NCI-H510A treated with DMSO at 0.1 percent for 48 hours (cell line): ENCODE results near the gene NKX2-2.
A peak's percentile ranks its signal among the peaks of the same experiment; 100 is the strongest.

Experiments used
- DNase-seq: peaks from one replicate; lab custom pipeline; 2025; lab: John Stamatoyannopoulos, UW

Gene NKX2-2

GRCh38 chr20:21521596-21522480, 8.0 kb upstream of the NKX2-2 start:
- no peak for DNase-seq

DNA sequence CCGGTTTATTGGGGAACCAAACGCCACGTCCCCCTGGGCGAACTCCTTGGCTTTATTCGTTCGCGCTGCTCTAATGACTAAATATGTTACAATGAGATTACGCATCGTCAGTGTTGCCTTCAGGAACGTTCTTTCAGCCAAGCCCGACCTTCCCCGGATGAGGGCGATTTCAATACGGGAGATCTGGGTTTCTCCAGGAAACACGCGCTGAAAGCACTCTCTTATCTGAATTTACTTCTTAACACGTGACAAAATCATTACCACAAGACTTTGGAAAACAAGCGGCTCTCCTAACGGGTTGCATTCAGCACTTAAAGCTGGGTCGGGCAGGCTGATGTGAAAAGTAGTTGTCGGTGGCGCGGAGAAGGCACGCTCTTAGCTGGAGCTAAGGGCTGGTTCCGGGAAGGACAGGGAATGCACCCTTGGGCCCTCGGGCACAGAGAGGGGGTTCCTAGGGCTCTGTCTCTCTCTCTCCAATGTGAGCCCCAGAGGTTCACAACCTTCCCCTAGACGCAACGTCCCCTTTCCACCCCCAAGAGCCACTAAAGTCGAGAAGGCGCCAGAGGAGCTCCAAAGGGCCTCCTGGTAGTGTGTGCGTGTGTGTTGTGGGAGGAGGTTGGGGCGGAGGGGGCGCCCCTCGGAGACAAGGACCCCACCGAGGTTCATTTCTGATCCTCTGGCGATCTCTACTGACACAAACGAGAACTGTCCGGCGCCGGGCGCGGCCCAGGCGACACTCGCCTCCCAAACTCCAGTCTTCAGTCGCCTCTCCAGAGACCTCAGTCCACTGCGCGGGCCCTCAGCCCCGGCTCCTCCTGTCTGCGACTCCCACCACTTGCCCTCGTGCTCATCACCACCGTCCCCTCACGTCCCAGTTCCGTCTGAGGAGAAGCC, 7.1 kb upstream of the NKX2-2 start:
- DNase-seq = no peak

GRCh38 chr20:21519136-21519584, 5.3 kb upstream of the NKX2-2 start:
- DNase-seq = no peak

- peak; percentile 77 for DNase-seq
These were observed 4.6 kb upstream of the NKX2-2 start for GRCh38 chr20:21518292-21518991.

DNA sequence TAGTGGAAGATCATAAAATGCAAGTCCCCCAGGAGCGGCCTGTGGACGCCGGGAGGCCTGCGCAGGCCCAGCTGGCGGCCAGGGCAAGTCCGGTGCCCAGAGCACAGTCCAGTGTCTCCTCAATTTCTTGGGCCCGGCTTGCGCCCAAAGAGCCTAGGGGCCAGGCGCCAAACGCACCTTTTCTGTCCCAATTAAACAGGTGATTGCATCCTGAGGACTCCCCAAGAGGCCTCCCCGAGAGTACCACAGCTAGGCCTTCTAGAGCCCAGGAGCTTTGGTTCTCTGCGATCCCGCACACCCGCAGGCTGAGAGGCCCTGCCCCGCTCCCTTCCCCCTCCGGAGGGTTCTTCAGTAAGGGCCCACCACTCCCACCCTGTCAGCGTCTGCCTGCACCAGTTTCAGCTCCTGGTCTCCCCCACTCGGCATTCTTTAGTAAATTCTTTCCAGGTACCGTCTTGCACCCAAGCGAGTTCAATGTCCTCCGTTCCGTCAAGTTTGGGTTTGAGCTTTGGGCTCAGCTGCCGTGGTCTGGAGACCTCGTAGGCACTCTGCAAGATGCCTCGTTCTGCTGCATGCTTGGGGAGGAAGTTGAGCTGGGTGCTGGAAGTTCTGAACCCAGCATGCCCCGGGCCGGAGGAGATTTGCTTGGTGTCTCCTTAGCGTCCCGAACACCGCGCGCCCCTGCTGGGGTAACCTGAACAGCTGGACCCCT, 3.9 kb upstream of the NKX2-2 start:
- no peak for DNase-seq

DNA sequence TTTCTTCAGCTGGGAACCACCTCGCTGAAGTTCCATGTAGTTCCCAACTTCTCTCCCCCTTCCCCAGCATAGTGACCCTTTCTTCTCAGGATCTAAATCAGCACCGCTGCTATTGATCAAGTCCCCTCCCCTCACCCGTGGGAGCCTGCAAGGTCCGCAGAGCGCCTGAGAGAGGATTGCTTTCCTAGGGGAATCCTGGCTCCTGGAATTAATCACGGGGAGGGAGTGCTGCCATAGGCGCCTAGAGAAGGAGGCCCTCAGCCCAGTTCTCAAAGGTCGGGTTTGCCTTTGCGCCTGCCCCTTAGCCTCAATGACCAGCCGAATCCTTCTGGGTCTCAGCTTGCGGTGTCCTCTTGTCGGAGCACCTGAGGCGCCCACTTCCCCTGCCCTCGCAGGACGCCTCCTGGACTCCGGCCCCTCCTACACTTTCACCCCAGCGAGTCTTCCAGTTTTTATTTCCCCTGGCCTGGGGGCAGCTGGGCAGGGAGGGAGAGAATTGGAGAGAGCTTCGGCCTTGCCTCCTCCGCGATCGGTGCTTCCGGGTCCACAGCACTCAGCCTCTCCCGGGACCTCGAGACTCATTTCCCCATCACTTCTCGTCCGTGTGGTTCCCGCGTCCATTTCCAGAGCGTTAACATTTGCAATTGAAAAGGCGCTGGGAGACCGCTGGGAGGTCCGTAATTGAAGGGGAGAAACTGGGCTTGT, 3.1 kb upstream of the NKX2-2 start:
- DNase-seq = no peak

- DNase-seq = no peak
These were observed 2.3 kb upstream of the NKX2-2 start for GRCh38 chr20:21516180-21516567.

DNA sequence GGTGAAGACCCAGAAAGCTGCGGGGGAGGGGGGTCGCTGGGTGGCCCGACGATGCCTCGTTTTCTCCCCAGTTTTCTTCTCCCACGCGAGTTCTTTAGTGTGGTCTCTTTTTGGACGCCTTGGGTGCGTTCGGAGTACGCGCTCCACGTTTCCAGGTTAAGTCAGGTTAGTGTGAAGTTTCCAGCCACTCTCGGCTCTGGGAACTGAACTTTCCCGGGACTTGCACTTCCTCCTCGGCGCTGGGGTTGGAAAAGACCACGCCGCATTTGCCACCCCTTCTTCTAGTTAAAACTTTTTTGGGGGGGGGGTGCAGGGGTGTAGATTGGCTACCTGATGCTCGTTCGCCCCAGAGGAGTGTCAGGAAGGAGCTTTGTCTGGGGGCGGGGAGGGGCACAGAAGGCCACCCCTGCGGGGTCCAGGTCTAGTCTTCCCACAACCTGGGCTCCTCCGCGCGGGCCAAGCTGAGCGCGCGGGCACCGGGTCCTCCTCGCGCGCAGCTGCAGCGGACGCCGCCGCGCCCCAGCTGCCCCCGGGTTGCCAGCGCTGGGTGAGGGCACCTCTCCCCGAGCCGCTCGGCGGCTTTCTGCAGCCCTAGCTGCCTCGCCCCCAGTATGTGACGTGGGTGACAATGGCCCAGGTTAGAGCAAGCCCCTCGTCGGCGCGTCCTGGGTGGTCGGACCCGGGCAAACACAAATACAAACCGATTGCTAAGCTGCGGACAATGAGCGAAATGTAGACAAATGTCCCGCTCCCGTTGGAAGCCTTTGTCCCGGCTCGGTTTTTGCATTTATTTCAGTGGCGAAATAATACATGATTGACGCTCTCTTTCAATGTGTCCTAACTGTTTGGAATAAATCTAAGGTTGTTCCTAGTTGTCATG, 1.7 kb upstream of the NKX2-2 start:
- no peak for DNase-seq

DNA sequence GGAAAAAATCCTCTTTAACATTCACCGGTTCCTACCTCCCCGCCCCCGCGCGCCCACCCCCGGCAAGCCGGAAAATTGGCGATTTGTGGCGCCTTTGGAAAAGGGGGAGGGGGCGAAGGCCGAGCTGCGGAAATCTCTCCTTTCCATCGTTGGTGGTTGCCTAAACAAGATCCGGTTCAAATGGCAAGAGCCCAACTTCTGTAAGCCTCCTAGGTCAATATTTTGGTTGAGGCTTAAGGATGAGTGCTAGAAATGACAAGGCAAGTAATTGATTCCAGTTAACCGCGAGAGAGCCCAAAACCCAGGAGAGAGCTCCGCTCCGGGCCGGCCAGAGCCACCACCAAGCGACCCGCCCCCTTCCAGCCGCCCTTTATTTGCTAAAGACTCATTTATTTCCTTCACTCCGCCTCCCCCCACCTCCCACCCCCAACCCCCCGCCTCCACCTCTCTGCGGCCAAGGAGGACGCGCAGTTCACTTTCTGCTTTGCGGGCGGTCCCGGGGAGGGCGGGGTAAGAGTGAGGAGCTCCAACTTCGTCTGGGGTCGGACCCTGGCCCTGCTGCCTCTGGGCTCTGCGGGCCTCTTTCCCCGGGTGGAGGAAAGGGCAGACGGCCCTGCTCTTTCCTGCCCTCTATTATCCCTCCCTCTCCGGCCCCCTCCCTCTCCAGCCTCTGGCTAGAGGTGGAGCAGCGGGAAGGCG, 838 bp upstream of the NKX2-2 start:
- no peak for DNase-seq

GRCh38 chr20:21513181-21513663, 642 bp downstream of the NKX2-2 start:
- DNase-seq = no peak

DNA sequence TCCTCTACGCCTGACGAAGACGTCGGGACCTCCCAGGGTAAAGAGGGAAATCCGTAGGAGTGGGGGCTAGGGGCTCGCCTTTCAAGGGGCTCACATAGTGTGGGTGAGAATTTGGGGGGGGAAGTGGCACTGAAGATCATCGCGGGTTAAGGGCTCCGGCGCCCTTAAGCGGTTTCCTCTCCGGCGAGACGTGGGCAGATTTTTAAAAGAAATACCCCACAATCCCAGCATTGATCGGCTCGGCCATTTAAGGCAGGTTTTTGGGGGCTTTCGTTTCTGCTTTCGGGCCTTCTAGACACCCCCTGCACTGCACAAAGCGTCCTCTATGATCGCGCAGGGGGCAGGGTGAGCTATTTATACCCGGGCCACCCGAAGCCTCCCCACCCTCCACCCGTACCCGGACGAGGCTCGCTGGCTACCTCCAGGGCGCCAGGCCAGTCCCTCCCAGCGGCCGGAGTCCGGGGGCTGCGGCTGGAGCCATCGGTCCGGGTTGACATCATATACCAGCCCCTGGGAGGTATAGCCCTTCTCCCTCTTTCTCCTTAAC, 1.2 kb downstream of the NKX2-2 start:
- no peak for DNase-seq

DNA sequence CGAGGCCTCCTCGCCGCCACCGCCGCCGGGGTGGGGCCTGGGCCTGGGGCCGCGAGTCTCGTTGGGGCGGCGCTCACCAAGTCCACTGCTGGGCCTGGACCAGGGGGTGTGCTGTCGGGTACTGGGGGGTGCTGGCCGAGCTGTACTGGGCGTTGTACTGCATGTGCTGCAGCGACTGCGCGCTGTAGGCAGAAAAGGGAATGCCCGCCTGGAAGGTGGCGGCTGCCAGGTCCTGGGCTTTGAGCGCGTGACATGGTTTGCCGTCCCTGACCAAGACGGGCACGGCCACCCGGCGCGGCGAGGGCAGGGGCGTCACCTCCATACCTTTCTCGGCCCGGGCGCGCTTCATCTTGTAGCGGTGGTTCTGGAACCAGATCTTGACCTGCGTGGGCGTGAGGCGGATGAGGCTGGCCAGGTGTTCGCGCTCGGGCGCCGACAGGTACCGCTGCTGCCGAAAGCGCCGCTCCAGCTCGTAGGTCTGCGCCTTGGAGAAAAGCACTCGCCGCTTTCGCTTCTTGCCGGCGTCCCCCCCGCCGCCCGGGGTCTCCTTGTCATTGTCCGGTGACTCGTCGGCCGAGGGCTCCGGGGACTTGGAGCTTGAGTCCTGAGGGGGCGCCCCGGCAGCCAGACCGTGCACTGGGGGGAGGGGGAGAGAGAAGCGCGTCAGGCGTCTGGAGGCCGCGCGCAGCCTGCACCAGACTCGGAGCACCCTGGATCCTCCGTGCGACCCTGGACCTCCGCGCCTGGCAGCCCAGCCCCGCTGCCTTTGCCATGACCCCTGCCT, 1.8 kb downstream of the NKX2-2 start:
- no peak for DNase-seq

DNA sequence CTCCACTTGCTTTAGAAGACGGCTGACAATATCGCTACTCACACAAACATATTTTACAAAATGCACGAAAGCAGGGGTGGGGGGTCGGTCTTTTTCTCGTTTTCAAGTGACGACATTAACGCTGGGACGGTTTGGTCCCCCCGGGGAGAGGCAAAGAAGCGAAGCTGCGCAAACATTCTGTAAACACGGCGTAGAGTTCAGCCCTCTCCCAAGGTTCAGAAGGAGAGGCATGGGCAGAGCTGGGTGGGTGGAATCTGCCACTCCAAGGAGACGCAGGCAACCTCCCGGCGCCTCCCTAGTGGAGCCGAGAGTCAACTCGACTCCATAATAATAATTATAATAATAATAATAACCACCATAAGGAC, 2.4 kb downstream of the NKX2-2 start:
- DNase-seq = no peak

DNA sequence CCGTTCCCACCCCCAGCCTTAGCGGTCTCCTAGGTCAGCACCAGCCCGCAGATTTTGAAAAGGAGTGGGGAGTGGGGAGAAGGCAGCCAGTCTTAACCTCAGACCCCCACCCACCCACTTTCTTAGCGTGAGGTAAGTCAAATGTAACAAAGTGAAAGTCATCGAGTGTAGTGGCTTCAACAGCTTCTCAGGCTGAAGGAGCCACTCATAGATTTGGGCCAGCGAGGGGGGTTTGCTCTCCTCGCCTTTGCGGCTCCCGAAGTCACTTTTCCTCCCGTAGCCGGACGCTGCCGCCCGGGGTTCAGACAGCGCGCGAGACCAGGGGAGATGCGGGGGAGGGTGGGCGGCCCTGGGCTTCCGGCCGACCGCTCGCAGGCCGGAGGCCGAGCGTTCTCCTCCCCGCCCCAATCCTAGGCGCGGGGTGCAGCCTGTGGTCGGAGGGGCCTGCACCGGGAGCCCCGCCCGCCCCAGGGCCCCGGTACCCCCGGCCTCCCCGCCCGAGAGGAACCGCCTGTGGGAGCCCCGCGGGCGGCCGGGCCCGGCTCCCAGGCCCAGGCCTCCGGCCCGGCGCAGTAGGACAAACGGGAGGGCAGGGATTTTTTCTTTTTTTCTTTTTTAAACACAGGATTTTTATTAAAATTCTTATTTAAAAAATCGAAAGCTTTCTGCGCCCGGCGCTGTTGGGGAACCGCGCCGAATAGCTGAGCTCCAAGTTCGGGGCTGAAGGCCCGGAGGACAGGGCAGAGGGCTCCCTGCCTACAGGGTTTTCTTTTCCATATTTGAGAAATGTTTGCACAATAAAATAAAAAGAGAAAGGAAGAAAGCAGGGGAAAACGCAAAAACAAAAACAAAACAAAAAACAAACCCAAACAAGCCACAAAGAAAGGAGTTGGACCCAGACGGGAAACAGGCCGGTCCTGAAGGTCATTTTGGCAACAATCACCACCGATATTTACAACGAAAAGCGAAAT, 3.2 kb downstream of the NKX2-2 start:
- no peak for DNase-seq

GRCh38 chr20:21509597-21510371, 4.1 kb downstream of the NKX2-2 start:
- DNase-seq = no peak

GRCh38 chr20:21509079-21509596, 4.7 kb downstream of the NKX2-2 start:
- DNase-seq = no peak
